ENCODE measurements around the gene NTRK1.

The NTRK1 gene

DNA sequence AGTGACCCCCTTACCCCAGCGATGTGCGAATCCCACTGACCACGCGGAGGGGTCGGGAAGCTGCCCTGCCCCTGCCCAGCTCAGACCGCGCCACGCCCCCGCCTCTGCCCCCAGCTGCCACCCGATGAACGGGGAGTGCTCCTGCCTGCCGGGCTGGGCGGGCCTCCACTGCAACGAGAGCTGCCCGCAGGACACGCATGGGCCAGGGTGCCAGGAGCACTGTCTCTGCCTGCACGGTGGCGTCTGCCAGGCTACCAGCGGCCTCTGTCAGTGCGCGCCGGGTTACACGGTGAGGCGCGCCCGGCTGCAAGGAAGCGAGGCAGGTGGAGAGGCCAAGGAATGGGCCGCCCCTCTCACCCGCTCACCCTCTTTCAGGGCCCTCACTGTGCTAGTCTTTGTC is 47.9 kb downstream of the NTRK1 start:
- TF ChIP-seq, protein P1, sequence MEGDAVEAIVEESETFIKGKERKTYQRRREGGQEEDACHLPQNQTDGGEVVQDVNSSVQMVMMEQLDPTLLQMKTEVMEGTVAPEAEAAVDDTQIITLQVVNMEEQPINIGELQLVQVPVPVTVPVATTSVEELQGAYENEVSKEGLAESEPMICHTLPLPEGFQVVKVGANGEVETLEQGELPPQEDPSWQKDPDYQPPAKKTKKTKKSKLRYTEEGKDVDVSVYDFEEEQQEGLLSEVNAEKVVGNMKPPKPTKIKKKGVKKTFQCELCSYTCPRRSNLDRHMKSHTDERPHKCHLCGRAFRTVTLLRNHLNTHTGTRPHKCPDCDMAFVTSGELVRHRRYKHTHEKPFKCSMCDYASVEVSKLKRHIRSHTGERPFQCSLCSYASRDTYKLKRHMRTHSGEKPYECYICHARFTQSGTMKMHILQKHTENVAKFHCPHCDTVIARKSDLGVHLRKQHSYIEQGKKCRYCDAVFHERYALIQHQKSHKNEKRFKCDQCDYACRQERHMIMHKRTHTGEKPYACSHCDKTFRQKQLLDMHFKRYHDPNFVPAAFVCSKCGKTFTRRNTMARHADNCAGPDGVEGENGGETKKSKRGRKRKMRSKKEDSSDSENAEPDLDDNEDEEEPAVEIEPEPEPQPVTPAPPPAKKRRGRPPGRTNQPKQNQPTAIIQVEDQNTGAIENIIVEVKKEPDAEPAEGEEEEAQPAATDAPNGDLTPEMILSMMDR (IDR thresholded peaks at IDR 0.05; ENCODE audit: low read depth, low read length), result no peak
- no peak overlapping the region for H3K4me3 ChIP-seq (ENCODE audit: low read depth, low read length)

DNA sequence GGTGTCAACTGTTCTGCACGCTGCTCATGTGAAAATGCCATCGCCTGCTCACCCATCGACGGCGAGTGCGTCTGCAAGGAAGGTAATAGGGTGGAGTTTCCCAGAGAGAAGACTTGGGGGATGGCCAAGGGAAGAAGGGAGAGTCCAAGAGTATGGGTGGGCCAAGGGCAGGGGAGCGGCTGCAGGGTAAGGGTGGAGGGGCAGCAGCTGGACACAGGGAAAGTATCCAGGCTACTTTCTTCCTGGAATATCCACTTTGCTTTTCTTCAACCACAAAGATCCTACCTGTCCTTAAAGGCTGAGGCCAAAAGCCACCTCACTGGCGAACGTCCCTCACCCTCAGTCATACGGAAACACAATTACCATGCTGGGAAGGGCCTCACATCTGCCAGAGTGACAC is 48.3 kb downstream of the NTRK1 start:
- TF ChIP-seq, protein P1 (IDR thresholded peaks at IDR 0.05; ENCODE audit: low read depth, low read length), result no peak
- H3K4me3 ChIP-seq (ENCODE audit: low read depth, low read length), result no peak overlapping the region

GRCh38 chr1:156909671-156910070 is 49.0 kb downstream of the NTRK1 start:
- H3K4me3 ChIP-seq (ENCODE audit: low read depth, low read length), result no peak overlapping the region

GRCh38 chr1:156910309-156910782 is 49.7 kb downstream of the NTRK1 start:
- H3K4me3 ChIP-seq (ENCODE audit: low read depth, low read length), result no peak overlapping the region

More at GRCh38 chr1:156909671-156910070, 49.0 kb downstream of the NTRK1 start:
- TF ChIP-seq, protein P1 (IDR thresholded peaks at IDR 0.05; ENCODE audit: low read depth, low read length), result no peak

DNA sequence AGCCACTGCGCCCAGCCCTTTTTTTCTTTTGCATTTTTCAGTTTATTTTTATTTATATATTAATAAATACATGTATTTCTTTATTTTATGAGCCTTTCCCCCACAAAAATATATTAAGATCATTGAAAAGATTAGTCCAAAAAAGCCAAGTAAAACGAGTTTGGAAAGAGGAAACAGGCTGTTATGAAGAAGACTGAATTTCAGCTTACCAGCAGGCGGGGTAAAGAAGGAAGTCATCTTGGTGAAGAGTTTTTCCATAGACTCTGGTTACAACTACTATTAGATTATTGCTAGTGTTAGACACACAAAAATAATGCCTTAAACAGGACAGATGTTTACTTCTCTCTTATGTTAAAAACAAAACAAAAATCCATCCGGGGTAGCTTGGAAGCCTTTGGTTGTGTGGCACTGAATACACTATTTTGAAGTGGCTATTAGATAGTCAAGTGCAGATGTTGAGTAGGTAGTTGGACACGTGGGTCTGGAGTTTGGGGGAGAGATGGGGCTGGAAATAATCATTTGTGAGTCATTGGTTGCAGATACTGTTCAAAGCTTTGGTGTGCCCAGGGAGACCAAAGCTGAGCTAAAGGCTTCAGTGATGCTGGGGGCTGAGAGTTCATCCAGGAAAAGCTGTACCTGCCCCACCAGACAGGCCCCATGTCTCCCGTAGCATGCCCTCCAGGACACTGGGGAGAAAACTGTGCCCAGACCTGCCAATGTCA is 51.1 kb downstream of the NTRK1 start:
- H3K4me3 ChIP-seq (ENCODE audit: low read depth, low read length), result no peak overlapping the region
- TF ChIP-seq, protein P1 (IDR thresholded peaks at IDR 0.05; ENCODE audit: low read depth, low read length), result no peak

More at GRCh38 chr1:156910309-156910782, 49.7 kb downstream of the NTRK1 start:
- TF ChIP-seq, protein P1 (IDR thresholded peaks at IDR 0.05; ENCODE audit: low read depth, low read length), result peak; percentile 68

GRCh38 chr1:156912310-156912709 is 51.6 kb downstream of the NTRK1 start:
- no peak overlapping the region for H3K4me3 ChIP-seq (ENCODE audit: low read depth, low read length)
- TF ChIP-seq, protein P1 (IDR thresholded peaks at IDR 0.05; ENCODE audit: low read depth, low read length), result no peak
